Measurements from ENCODE around the gene ZDHHC3.

GRCh38 chr3:44880284-44880683, 95.7 kb downstream of the ZDHHC3 start:
- TF ChIP-seq CTCF (conservative IDR thresholded peaks at IDR 0.05; ENCODE audit: low read depth, low read length) (no peak), EZH2 (IDR thresholded peaks at IDR 0.05; ENCODE audit: borderline replicate concordance, low read depth, low read length, poor library complexity, severe bottlenecking) (no peak)

Data from A673 (cell line).